Astrocyte of the cerebellum (primary cell): ENCODE results near the gene ZNF260.

Experiments used
- DNase-seq: peaks from one replicate; pipeline ENCODE4 v3.0.0-alpha.2; 2011; ENCODE audit warnings: low read depth
- H3K4me3 ChIP-seq: 2 replicates; pipeline ENCODE4 v1.5.1; 2011; ENCODE audit warnings: mild to moderate bottlenecking, low read depth, low read length, moderate library complexity
- in situ Hi-C: cut with HindIII; loops from 2 replicates; pipeline ENCODE4 v1.10.0; 2017; ENCODE audit warnings: low sequenced_read_pairs
- TF ChIP-seq, protein P1 (sequence below): IDR thresholded peaks from 2 replicates; pipeline ENCODE4 v1.5.1; 2012; ENCODE audit warnings: low read length, low read depth, moderate library complexity, mild to moderate bottlenecking; ENCODE audit errors: missing control alignments

ZNF260 gene

DNA sequence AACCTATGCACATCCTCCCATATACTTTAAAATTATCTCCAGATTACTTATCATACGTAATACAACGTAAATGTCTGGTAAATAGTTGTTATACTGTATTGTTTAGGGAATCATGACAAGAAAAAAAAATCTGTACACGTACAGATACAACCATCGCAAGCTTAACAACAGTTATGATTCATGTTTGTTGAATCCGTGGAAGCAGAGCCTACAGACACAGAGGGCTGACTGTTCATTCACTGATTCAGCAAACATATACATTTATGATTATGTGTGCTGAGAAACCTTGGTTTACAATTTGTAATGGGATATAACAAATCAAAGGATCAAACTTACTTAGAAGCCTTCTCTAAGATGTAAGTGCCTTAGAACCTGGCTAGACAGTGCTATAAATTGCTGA lies 1.5 kb downstream of the ZNF260 start:
- peak overlapping the region; percentile 95 for H3K4me3 ChIP-seq
- in situ Hi-C loops, result no loop called here
- TF ChIP-seq, protein P1, sequence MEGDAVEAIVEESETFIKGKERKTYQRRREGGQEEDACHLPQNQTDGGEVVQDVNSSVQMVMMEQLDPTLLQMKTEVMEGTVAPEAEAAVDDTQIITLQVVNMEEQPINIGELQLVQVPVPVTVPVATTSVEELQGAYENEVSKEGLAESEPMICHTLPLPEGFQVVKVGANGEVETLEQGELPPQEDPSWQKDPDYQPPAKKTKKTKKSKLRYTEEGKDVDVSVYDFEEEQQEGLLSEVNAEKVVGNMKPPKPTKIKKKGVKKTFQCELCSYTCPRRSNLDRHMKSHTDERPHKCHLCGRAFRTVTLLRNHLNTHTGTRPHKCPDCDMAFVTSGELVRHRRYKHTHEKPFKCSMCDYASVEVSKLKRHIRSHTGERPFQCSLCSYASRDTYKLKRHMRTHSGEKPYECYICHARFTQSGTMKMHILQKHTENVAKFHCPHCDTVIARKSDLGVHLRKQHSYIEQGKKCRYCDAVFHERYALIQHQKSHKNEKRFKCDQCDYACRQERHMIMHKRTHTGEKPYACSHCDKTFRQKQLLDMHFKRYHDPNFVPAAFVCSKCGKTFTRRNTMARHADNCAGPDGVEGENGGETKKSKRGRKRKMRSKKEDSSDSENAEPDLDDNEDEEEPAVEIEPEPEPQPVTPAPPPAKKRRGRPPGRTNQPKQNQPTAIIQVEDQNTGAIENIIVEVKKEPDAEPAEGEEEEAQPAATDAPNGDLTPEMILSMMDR, result no peak
- DNase-seq, result no peak

DNA sequence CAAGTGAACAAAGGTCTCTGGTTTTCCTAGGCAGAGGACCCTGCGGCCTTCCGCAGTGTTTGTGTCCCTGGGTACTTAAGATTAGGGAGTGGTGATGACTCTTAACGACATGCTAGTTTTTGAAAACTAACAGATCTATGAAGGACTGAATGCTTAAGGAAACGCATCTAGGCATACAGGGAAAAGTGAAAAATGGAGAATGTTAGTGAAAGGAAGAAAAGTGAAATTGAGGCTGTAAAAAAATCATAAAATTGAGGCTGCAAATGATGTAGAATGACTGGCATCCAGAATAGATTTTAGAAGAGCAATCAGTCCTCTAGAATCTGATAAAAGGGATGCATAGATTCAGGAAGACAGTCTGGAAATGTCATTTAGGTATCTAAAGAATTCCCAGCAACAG lies 3.5 kb downstream of the ZNF260 start:
- DNase-seq, result no peak
- in situ Hi-C loops, result no loop called here
- TF ChIP-seq, protein P1, result no peak
- no peak overlapping the region for H3K4me3 ChIP-seq

DNA sequence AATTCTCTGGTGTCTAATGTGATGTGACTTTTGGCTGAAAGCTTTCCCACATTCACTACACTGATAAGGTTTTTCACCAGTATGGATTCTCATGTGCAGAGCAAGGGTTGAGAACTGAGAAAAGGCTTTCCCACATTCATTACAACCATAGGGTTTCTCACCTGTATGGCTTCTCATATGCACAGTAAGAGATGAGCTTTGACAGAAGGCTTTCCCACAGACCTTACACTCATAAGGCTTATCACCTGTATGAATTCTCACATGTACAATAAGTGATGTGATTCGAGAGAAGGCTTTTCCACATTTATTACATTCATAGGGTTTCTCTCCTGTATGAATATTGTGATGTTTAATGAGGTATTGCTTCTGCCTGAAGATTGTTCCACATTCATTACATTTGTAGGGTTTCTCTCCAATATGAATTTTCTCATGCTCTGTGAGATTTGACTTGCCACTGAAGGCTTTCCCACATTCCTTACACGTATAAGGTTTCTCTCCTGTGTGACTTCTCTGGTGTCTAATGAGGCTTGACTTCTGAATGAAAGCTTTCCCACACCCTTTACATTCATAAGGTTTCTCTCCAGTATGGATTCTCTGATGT lies 14.0 kb downstream of the ZNF260 start:
- in situ Hi-C loops, result no loop called here
- no peak overlapping the region for H3K4me3 ChIP-seq
- no peak for DNase-seq
- TF ChIP-seq, protein P1, result no peak

DNA sequence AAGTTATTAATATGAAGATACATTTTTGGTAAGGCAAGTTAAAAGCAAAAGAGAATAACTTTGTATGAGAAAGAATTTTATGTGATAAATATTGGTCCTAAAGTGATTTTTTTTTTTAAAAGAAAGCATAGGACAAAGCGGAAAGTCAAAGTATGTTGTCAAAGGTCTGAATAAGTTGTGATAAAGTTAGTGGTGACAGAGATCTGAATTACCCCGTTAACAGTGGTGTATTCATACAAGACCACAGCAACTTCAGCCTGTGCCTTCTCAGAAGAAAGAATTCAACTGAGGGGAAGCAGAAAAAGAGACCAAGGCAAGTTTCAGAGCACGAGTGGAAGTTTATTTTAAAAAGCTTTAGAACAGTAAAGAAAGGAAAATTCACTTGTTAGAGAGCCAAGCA lies 19.7 kb downstream of the ZNF260 start:
- in situ Hi-C loops, result no loop called here
- no peak overlapping the region for H3K4me3 ChIP-seq
- TF ChIP-seq, protein P1, result no peak
- no peak for DNase-seq

DNA sequence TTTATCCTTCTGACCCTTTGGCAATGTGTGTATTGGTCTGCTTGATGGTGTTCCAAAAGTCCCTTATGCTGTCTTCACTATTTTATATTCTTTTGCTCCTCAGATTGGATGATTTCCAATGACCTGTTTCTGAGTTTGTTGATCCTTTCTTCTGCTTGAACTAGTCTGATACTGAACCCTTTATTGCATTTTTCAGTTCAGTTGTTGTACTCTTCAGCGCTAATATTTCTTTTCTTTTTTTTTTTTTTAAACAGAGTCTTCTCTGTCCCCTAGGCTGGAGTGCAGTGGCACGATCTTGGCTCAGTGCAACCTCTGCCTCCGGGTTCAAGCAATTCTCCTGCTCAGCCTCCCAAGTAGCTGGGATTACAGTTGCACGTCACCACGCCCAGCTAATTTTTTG lies 26.1 kb downstream of the ZNF260 start:
- H3K4me3 ChIP-seq, result no peak overlapping the region
- in situ Hi-C loops, result no loop called here
- DNase-seq, result no peak
- TF ChIP-seq, protein P1, result no peak

DNA sequence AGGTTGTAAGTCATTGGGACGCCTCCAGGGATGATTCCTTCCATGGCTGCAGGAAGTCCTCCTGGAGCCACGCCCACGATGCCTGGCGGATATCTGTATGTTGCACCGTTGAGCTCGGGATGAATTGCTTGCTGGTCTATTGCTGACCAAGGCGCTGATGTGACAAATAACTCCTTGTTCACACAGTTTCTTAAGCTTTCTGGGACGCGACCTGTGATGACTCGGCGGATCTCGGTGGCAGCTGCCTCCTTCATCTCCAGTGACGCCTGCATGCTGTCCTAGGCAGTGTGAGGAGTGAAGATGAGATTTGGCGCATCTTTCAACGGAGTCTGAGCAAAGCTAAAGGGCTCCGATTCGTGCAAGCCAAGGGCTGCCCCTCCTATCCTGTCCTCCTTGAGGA lies 31.1 kb downstream of the ZNF260 start:
- in situ Hi-C loops, result no loop called here
- no peak overlapping the region for H3K4me3 ChIP-seq
- TF ChIP-seq, protein P1, result no peak
- DNase-seq, result no peak
